Measurements from ENCODE around the gene STARD4. TPM values are rescaled to one million over a fixed set of nuclear protein-coding genes. Genes with fewer than 3 reads are reported as not detected.

Gene STARD4
- total and polyA plus RNA-seq, 9 of the 15 experiments (the other 6 are each of a cell fraction or from before 2014, with no cell fraction given): 28.4 to 88.0 (median 34.0) TPM

GRCh38 chr5:111535879-111536549, 23.7 kb upstream of the STARD4 start:
- in situ Hi-C loops (cut with MboI) (no loop called here), intact Hi-C loops (cut with micrococcal nuclease) (no loop called here)
- WGBS (ENCODE audit: insufficient coverage, low coverage, missing lambda C conversion rate): 0% methylated on average over 1 of the region's 1 CpG
- CTCF ChIA-PET (ENCODE audit: low intra/inter-chr PET ratio): no interaction called here
- DNase-seq (ENCODE audit: extremely low read depth in 1 of 4, low spot score in 3 of 4): no peak
- Histone ChIP-seq H3K27ac (ENCODE audit: extremely low read depth, low read depth, low read length) (no peak overlapping the region), H4K20me1 (replicated peaks; ENCODE audit: control insufficient read depth, insufficient read depth, low read length) (no peaks in the 10 kb centered on the region), H3K36me3 (ENCODE audit: control insufficient read depth, insufficient read depth, low read length) (no peaks in the 10 kb centered on the region), H3K9me3 (replicated peaks; ENCODE audit: control insufficient read depth, insufficient read depth, low read depth, low read length) (no peaks in the 10 kb centered on the region), H3K9ac (ENCODE audit: insufficient read depth in 1 of 2, low read depth in 2 of 2, low read length in 2 of 2) (no peak overlapping the region), H3K4me2 (ENCODE audit: insufficient read depth, low read length) (no peak overlapping the region), H3K27me3 (ENCODE audit: control insufficient read depth in 2 of 2, insufficient read depth in 2 of 2, low read length in 2 of 2) (no peaks in the 10 kb centered on the region; a peak in 1 of 5 replicates), H3K79me2 (ENCODE audit: control insufficient read depth, insufficient read depth, low read length) (no peaks in the 10 kb centered on the region), H3K9me1 (ENCODE audit: control insufficient read depth, insufficient read depth, low read length) (no peaks in the 10 kb centered on the region), H3K4me3 (no peak overlapping the region), H3K4me1 (replicated peaks in 1 of 2; ENCODE audit: control insufficient read depth in 2 of 2, insufficient read depth in 2 of 2, low read length in 2 of 2) (no peaks in the 10 kb centered on the region), H2AFZ (ENCODE audit: low read depth, low read length) (no peak overlapping the region)
- ATAC-seq: no peak
- POLR2A ChIA-PET: no interaction called here
- no TSS peak for BruUV-seq (replicated peaks)
- no peak for FAIRE-seq
- TF ChIP-seq TBP (optimal IDR thresholded peaks at IDR 0.05; ENCODE audit: low read depth, low read length) (no peak), NRF1 (conservative IDR thresholded peaks at IDR 0.05 in 1 of 2, IDR thresholded peaks at IDR 0.05 in 1 of 2) (no peak), OTX1 (CRISPR knock-in tag; IDR thresholded peaks at IDR 0.05) (no peak), ZNF695 (CRISPR knock-in tag; IDR thresholded peaks at IDR 0.05) (no peak), LEF1 (IDR thresholded peaks at IDR 0.05) (no peak), SAP30 (IDR thresholded peaks at IDR 0.05; ENCODE audit: borderline replicate concordance, insufficient read depth, low read depth, low read length, poor library complexity, severe bottlenecking) (no peak), SREBF1 (IDR thresholded peaks at IDR 0.05; ENCODE audit: borderline replicate concordance, low read depth, low read length) (no peak), PRPF4 (IDR thresholded peaks at IDR 0.05; ENCODE audit: insufficient read depth, low read depth, low read length, poor library complexity, severe bottlenecking) (no peak), ADNP (tag; IDR thresholded peaks at IDR 0.05) (no peak), ZBTB33 (CRISPR knock-in tag; IDR thresholded peaks at IDR 0.05) (no peak), PREB (CRISPR knock-in tag; IDR thresholded peaks at IDR 0.05) (no peak), ARID3B (CRISPR knock-in tag; IDR thresholded peaks at IDR 0.05; ENCODE audit: borderline replicate concordance) (no peak), NFIC (IDR thresholded peaks at IDR 0.05) (no peak), PHF8 (IDR thresholded peaks at IDR 0.05; ENCODE audit: borderline replicate concordance, low read length) (no peak), L3MBTL2 (IDR thresholded peaks at IDR 0.05) (no peak), IRF9 (tag; IDR thresholded peaks at IDR 0.05) (no peak), HOXB6 (CRISPR knock-in tag; IDR thresholded peaks at IDR 0.05; ENCODE audit: borderline replicate concordance) (no peak)

Data from K562 (cell line).